ENCODE measurements around the gene PGS1.

Gene PGS1

GRCh38 chr17:78342449-78343186, 35.8 kb upstream of the PGS1 start:
- no peak for TF ChIP-seq CTCF (IDR thresholded peaks at IDR 0.05)
- peaks cover 40% of the 10 kb centered on the region for H3K4me1 Mint-ChIP-seq
- no peaks in the 10 kb centered on the region for H3K9me3 Mint-ChIP-seq
- DNase-seq = no peak
- peaks cover 44% of the 10 kb centered on the region for H3K27me3 Mint-ChIP-seq (ENCODE audit: low read depth, poor library complexity)
- no peak overlapping the region for H3K27ac Mint-ChIP-seq
- H3K4me3 Mint-ChIP-seq = peak overlapping the region; percentile 67
- no peaks in the 10 kb centered on the region for H3K36me3 Mint-ChIP-seq (ENCODE audit: low read depth)

GRCh38 chr17:78343187-78343542, 35.3 kb upstream of the PGS1 start:
- DNase-seq = no peak
- TF ChIP-seq CTCF (IDR thresholded peaks at IDR 0.05) = no peak
- H3K27me3 Mint-ChIP-seq (ENCODE audit: low read depth, poor library complexity) = peaks cover 44% of the 10 kb centered on the region
- H3K27ac Mint-ChIP-seq = no peak overlapping the region
- no peak overlapping the region for H3K4me3 Mint-ChIP-seq
- H3K9me3 Mint-ChIP-seq = no peaks in the 10 kb centered on the region
- peaks cover 43% of the 10 kb centered on the region for H3K4me1 Mint-ChIP-seq
- no peaks in the 10 kb centered on the region for H3K36me3 Mint-ChIP-seq (ENCODE audit: low read depth)

GRCh38 chr17:78343543-78344201, 34.8 kb upstream of the PGS1 start:
- Mint-ChIP-seq H3K36me3 (ENCODE audit: low read depth) (no peaks in the 10 kb centered on the region), H3K4me1 (peaks cover 46% of the 10 kb centered on the region), H3K27me3 (ENCODE audit: low read depth, poor library complexity) (peaks cover 45% of the 10 kb centered on the region), H3K4me3 (no peak overlapping the region), H3K9me3 (no peaks in the 10 kb centered on the region), H3K27ac (no peak overlapping the region)
- no peak for DNase-seq
- no peak for TF ChIP-seq CTCF (IDR thresholded peaks at IDR 0.05)

- H3K9me3 Mint-ChIP-seq = no peaks in the 10 kb centered on the region
- H3K27me3 Mint-ChIP-seq (ENCODE audit: low read depth, poor library complexity) = peaks cover 49% of the 10 kb centered on the region
- no peaks in the 10 kb centered on the region for H3K36me3 Mint-ChIP-seq (ENCODE audit: low read depth)
- no peak for TF ChIP-seq CTCF (IDR thresholded peaks at IDR 0.05)
- DNase-seq = no peak
- H3K4me3 Mint-ChIP-seq = no peak overlapping the region
- no peak overlapping the region for H3K27ac Mint-ChIP-seq
- peaks cover 45% of the 10 kb centered on the region for H3K4me1 Mint-ChIP-seq
Measured at GRCh38 chr17:78344666-78345065, 33.8 kb upstream of the PGS1 start.

GRCh38 chr17:78345172-78345571, 33.3 kb upstream of the PGS1 start:
- no peak for DNase-seq
- Mint-ChIP-seq H3K36me3 (ENCODE audit: low read depth) (no peaks in the 10 kb centered on the region), H3K4me3 (no peak overlapping the region), H3K27ac (no peak overlapping the region), H3K27me3 (ENCODE audit: low read depth, poor library complexity) (peaks cover 48% of the 10 kb centered on the region), H3K9me3 (no peaks in the 10 kb centered on the region), H3K4me1 (peaks cover 42% of the 10 kb centered on the region)
- TF ChIP-seq CTCF (IDR thresholded peaks at IDR 0.05) = no peak
